Natural killer cell (primary cell): ENCODE measurements around the gene COX4I1. TPM values are rescaled to one million over a fixed set of nuclear protein-coding genes. Genes with fewer than 3 reads are reported as not detected.
A peak's percentile ranks its signal among the peaks of the same experiment; 100 is the strongest.
"Not testable (repeated sequence)": the region's sequence is repeated elsewhere in the genome, so short reads cannot be mapped to it uniquely, and the experiment has no call there.

Experiments used
- ATAC-seq, 3 donors: fragments of 150-1000 bp in 2 of 3; fragments of 200-7000 bp in 1 of 3; cut with Tn5 transposase; 1 replicate in 1 of 3; 2 replicates in 2 of 3; pipeline ENCODE4 v1.10.0; 2021; ENCODE audit warnings: mild to moderate bottlenecking in 2 of 3, moderate library complexity in 2 of 3
- DNase-seq, 2 donors: peaks; one replicate each; pipeline versions ENCODE4 v3.0.0 to v3.0.0-alpha.2; 2013 to 2021; ENCODE audit warnings: mixed read lengths in 1 of 2
- H3K27ac ChIP-seq: one replicate; pipeline ENCODE4 v1.5.1; 2013; ENCODE audit warnings: mild to moderate bottlenecking, low read length
- H3K27me3 ChIP-seq: one replicate; pipeline ENCODE4 v1.6.1; 2013; ENCODE audit warnings: low read length; ENCODE audit not compliant: control insufficient read depth, insufficient read depth
- H3K36me3 ChIP-seq: one replicate; pipeline ENCODE4 v1.6.1; 2013; ENCODE audit warnings: low read length; ENCODE audit not compliant: control insufficient read depth, insufficient read depth
- H3K4me1 ChIP-seq: one replicate; pipeline ENCODE4 v1.6.1; 2013; ENCODE audit warnings: low read length; ENCODE audit not compliant: control insufficient read depth, insufficient read depth
- H3K4me3 ChIP-seq: one replicate; pipeline ENCODE4 v1.5.1; 2013; ENCODE audit warnings: low read length
- H3K9me3 ChIP-seq: one replicate; pipeline ENCODE4 v1.6.1; 2013; ENCODE audit warnings: low read length; ENCODE audit not compliant: control insufficient read depth, insufficient read depth
- H3K27ac Mint-ChIP-seq, 2 donors: one replicate each; pipeline ENCODE4 v1.8.0; 2022; ENCODE audit warnings: mild to moderate bottlenecking in 2 of 2, mixed read lengths in 2 of 2, moderate library complexity in 1 of 2
- H3K27me3 Mint-ChIP-seq, 2 donors: one replicate each; pipeline ENCODE4 v1.8.0; 2022; ENCODE audit warnings: low read depth in 2 of 2, mixed read lengths in 2 of 2
- H3K36me3 Mint-ChIP-seq: one replicate; pipeline ENCODE4 v1.8.0; 2022; ENCODE audit warnings: mixed read lengths
- H3K4me1 Mint-ChIP-seq, 2 donors: one replicate each; pipeline ENCODE4 v1.8.0; 2022; ENCODE audit warnings: mixed read lengths in 2 of 2
- H3K4me3 Mint-ChIP-seq: one replicate; pipeline ENCODE4 v1.8.0; 2022; ENCODE audit warnings: mild to moderate bottlenecking, moderate library complexity, mixed read lengths
- H3K9me3 Mint-ChIP-seq, 2 donors: one replicate each; pipeline ENCODE4 v1.8.0; 2022; ENCODE audit warnings: mixed read lengths in 2 of 2
- CTCF ChIP-seq: fragments of 200-600 bp; IDR thresholded peaks from one replicate; pipeline ENCODE4 v1.8.0; 2022; ENCODE audit warnings: antibody characterized with exemption
- WGBS: methylation state at CpG from one replicate; pipeline ENCODE4 v1.1.7; 2013; ENCODE audit warnings: missing lambda C conversion rate; ENCODE audit not compliant: insufficient coverage; 5-methylcytosine and 5-hydroxymethylcytosine counted together
- intact Hi-C: fragments of 100-400 bp; cut with micrococcal nuclease; formaldehyde crosslinking; loops from one replicate; pipeline ENCODE4 v1.14.2; 2022
- total RNA-seq, 4 donors: library from RNA; stranded (reverse); fragments of 120-200 nt in 1 of 4; gene quantifications; one replicate each; pipeline versions ENCODE4 v1.2.3 to v1.2.4, GENCODE V29; 2013 to 2022

Gene COX4I1
- total RNA-seq, 3 donors from 2014 or later (not counting 1 experiment from before 2014, with no cell fraction given), result 338 to 422 (median 410) TPM

- no peak for TF ChIP-seq CTCF
- Mint-ChIP-seq H3K36me3 (no peaks in the 10 kb centered on the region), H3K9me3 (no peaks in the 10 kb centered on the region), H3K4me1 (peaks cover 0 to 5% of the 10 kb centered on the region in 2 donors), H3K27me3 (peaks cover 32 to 37% of the 10 kb centered on the region in 2 donors), H3K4me3 (no peak overlapping the region), H3K27ac (no peak overlapping the region)
- no peak for ATAC-seq
- Histone ChIP-seq H3K27ac (no peak overlapping the region), H3K9me3 (no peaks in the 10 kb centered on the region), H3K4me1 (peaks cover 27% of the 10 kb centered on the region), H3K4me3 (no peak overlapping the region), H3K36me3 (no peaks in the 10 kb centered on the region), H3K27me3 (no peaks in the 10 kb centered on the region)
- DNase-seq, result no peak
- intact Hi-C loops, result no loop called here
- 81% methylated on average over 22 of the region's 22 CpGs for WGBS
These were observed 36.6 kb downstream of the COX4I1 start for GRCh38 chr16:85835956-85836705.

- H3K36me3 ChIP-seq, result no peaks in the 10 kb centered on the region
- Mint-ChIP-seq H3K4me1 (peaks cover 0 to 5% of the 10 kb centered on the region in 2 donors), H3K4me3 (no peak overlapping the region), H3K36me3 (no peaks in the 10 kb centered on the region), H3K27ac (no peak overlapping the region), H3K27me3 (peaks cover 25 to 30% of the 10 kb centered on the region in 2 donors), H3K9me3 (no peaks in the 10 kb centered on the region)
- TF ChIP-seq CTCF, result no peak
- no peaks in the 10 kb centered on the region for H3K9me3 ChIP-seq
- H3K27me3 ChIP-seq, result no peaks in the 10 kb centered on the region
- no peak overlapping the region for H3K4me3 ChIP-seq
- 78% methylated on average over 24 of the region's 24 CpGs for WGBS
- ATAC-seq, result no peak
- no peak overlapping the region for H3K27ac ChIP-seq
- H3K4me1 ChIP-seq, result peaks cover 25% of the 10 kb centered on the region
- no peak for DNase-seq
- intact Hi-C loops, result no loop called here
These were observed 37.4 kb downstream of the COX4I1 start for GRCh38 chr16:85836706-85837582.

- WGBS, result 96% methylated on average over 4 of the region's 4 CpGs
- peaks cover 23 to 25% of the 10 kb centered on the region in 2 donors for H3K27me3 Mint-ChIP-seq
- H3K27ac ChIP-seq, result not testable (repeated sequence)
These were observed 38.2 kb downstream of the COX4I1 start for GRCh38 chr16:85837654-85838053.

GRCh38 chr16:85838381-85838780 lies 38.9 kb downstream of the COX4I1 start:
- H3K9me3 Mint-ChIP-seq, result no peaks in the 10 kb centered on the region
- no peak for TF ChIP-seq CTCF
- Histone ChIP-seq H3K9me3 (no peaks in the 10 kb centered on the region), H3K27me3 (no peaks in the 10 kb centered on the region), H3K4me1 (peaks cover 16% of the 10 kb centered on the region), H3K36me3 (no peaks in the 10 kb centered on the region), H3K4me3 (no peak overlapping the region), H3K27ac (peak overlapping the region; percentile 44)
- intact Hi-C loops, result no loop called here
- 77% methylated on average over 11 of the region's 11 CpGs for WGBS
- DNase-seq (no peak), ATAC-seq (no peak)
- H3K27ac Mint-ChIP-seq, result no peak overlapping the region
- peaks cover 17 to 20% of the 10 kb centered on the region in 2 donors for H3K27me3 Mint-ChIP-seq
- H3K4me1 Mint-ChIP-seq, result peaks cover 0 to 5% of the 10 kb centered on the region in 2 donors
- no peak overlapping the region for H3K4me3 Mint-ChIP-seq
- no peaks in the 10 kb centered on the region for H3K36me3 Mint-ChIP-seq

More at GRCh38 chr16:85837654-85838053, 38.2 kb downstream of the COX4I1 start:
- H3K4me1 Mint-ChIP-seq, H3K9me3 Mint-ChIP-seq, H3K9me3 ChIP-seq, H3K4me3 ChIP-seq, H3K36me3 ChIP-seq, intact Hi-C loops, H3K27ac Mint-ChIP-seq, DNase-seq, H3K4me3 Mint-ChIP-seq, H3K36me3 Mint-ChIP-seq, H3K27me3 ChIP-seq, ATAC-seq: not testable (repeated sequence)
- peaks cover 21% of the 10 kb centered on the region for H3K4me1 ChIP-seq
